OCI-LY1 (cell line): ENCODE results near the gene UNC5A.

Source experiments
- H2AFZ ChIP-seq: fragments of 200-600 bp; sonication (generic), shearing (Covaris generic); 2 replicates; pipeline ENCODE4 v1.6.0; 2014; ENCODE audit warnings: antibody characterized with exemption, mild to moderate bottlenecking, low read length
- H3F3A ChIP-seq: fragments of 200-600 bp; sonication (generic), shearing (Covaris generic); 2 replicates; pipeline ENCODE4 v1.6.0; 2014; ENCODE audit warnings: mild to moderate bottlenecking, antibody characterized with exemption, low read length, moderate library complexity; ENCODE audit not compliant: insufficient read depth
- H3K27ac ChIP-seq: fragments of 200-600 bp; sonication (generic); 2 replicates; pipeline ENCODE4 v1.5.1; 2014; ENCODE audit warnings: low read length, mixed run types, mild to moderate bottlenecking, low read depth; ENCODE audit not compliant: poor library complexity, severe bottlenecking
- H3K27me3 ChIP-seq: fragments of 200-600 bp; sonication (generic); 2 replicates; pipeline ENCODE4 v1.6.0; 2014; ENCODE audit warnings: antibody characterized with exemption, mild to moderate bottlenecking, low read length, moderate library complexity; ENCODE audit not compliant: insufficient read depth
- H3K36me3 ChIP-seq: fragments of 200-600 bp; sonication (generic); 2 replicates; pipeline ENCODE4 v1.6.1; 2014; ENCODE audit warnings: mild to moderate bottlenecking, antibody characterized with exemption, low read length, moderate library complexity, mixed read lengths; ENCODE audit not compliant: insufficient read depth
- H3K4me1 ChIP-seq: fragments of 200-600 bp; sonication (generic); 2 replicates; pipeline ENCODE4 v1.5.1; 2014; ENCODE audit warnings: mild to moderate bottlenecking, low read length, moderate library complexity; ENCODE audit not compliant: insufficient read depth, severe bottlenecking
- H3K4me2 ChIP-seq: fragments of 200-600 bp; sonication (generic), shearing (Covaris generic); 2 replicates; pipeline ENCODE4 v1.6.1; 2014; ENCODE audit warnings: low read length
- H3K4me3 ChIP-seq: fragments of 200-600 bp; sonication (generic); 2 replicates; pipeline ENCODE4 v1.5.1; 2014; ENCODE audit warnings: low read length, low read depth, mild to moderate bottlenecking, mixed read lengths; ENCODE audit not compliant: poor library complexity, severe bottlenecking
- H3K79me2 ChIP-seq: fragments of 200-600 bp; shearing (Covaris generic); 2 replicates; pipeline ENCODE4 v1.6.1; 2016; ENCODE audit warnings: mixed run types, low read length, mixed read lengths; ENCODE audit not compliant: insufficient read depth
- H3K9ac ChIP-seq: fragments of 200-600 bp; sonication (generic), shearing (Covaris generic); 2 replicates; pipeline ENCODE4 v1.6.1; 2014; ENCODE audit warnings: mild to moderate bottlenecking, low read length, mixed read lengths
- H3K9me2 ChIP-seq: fragments of 200-600 bp; sonication (generic), shearing (Covaris generic); 2 replicates; pipeline ENCODE4 v1.6.1; 2014; ENCODE audit warnings: low read depth, mild to moderate bottlenecking, low read length, mixed read lengths
- H3K9me3 ChIP-seq: fragments of 200-600 bp; shearing (Covaris generic); 2 replicates; pipeline ENCODE4 v1.6.1; 2014; ENCODE audit warnings: low read length, mixed read lengths
- H4K20me1 ChIP-seq: fragments of 200-600 bp; sonication (generic), shearing (Covaris generic); 2 replicates; pipeline ENCODE4 v1.6.0; 2016; ENCODE audit warnings: mild to moderate bottlenecking, low read length; ENCODE audit not compliant: insufficient read depth
- CTCF ChIP-seq: fragments of 200-600 bp; sonication (generic), shearing (Covaris generic); IDR thresholded peaks from 2 replicates; pipeline ENCODE4 v1.5.1; 2017; ENCODE audit warnings: mild to moderate bottlenecking, antibody characterized with exemption, low read length, moderate library complexity, mixed read lengths
- EZH2 ChIP-seq: fragments of 200-600 bp; sonication (generic), shearing (Covaris generic); IDR thresholded peaks from 2 replicates; pipeline ENCODE4 v1.8.0; 2017; ENCODE audit warnings: borderline replicate concordance, mixed run types, mild to moderate bottlenecking, antibody characterized with exemption, low read length, moderate library complexity, mixed read lengths

The UNC5A gene

GRCh38 chr5:176846335-176847140, 36.2 kb downstream of the UNC5A start:
- Histone ChIP-seq H3K27me3 (no peaks in the 10 kb centered on the region; the same call in 1 of the 2 replicates), H3K9me3 (no peaks in the 10 kb centered on the region)
- TF ChIP-seq CTCF (no peak), EZH2 (no peak)

GRCh38 chr5:176847148-176847547, 36.8 kb downstream of the UNC5A start:
- no peaks in the 10 kb centered on the region for H4K20me1 ChIP-seq
- TF ChIP-seq CTCF, result no peak
- TF ChIP-seq EZH2, result no peak
- H3K4me3 ChIP-seq, result no peak overlapping the region
- H3K4me2 ChIP-seq, result no peak overlapping the region
- no peaks in the 10 kb centered on the region for H3K79me2 ChIP-seq
- H3F3A ChIP-seq, result no peaks in the 10 kb centered on the region
- no peak overlapping the region for H3K27ac ChIP-seq
- H3K36me3 ChIP-seq, result no peaks in the 10 kb centered on the region
- no peak overlapping the region for H3K9ac ChIP-seq
- no peaks in the 10 kb centered on the region for H3K9me3 ChIP-seq
- H3K9me2 ChIP-seq, result no peaks in the 10 kb centered on the region
- no peak overlapping the region for H2AFZ ChIP-seq
- no peaks in the 10 kb centered on the region for H3K4me1 ChIP-seq
- no peaks in the 10 kb centered on the region; the same call in 1 of the 2 replicates for H3K27me3 ChIP-seq

More at GRCh38 chr5:176846335-176847140, 36.2 kb downstream of the UNC5A start:
- Histone ChIP-seq H3K36me3 (no peaks in the 10 kb centered on the region), H3K9me2 (no peaks in the 10 kb centered on the region), H3K9ac (no peak overlapping the region), H3K79me2 (no peaks in the 10 kb centered on the region), H2AFZ (no peak overlapping the region), H4K20me1 (no peaks in the 10 kb centered on the region), H3K4me1 (no peaks in the 10 kb centered on the region), H3K4me2 (no peak overlapping the region), H3K4me3 (no peak overlapping the region), H3F3A (no peaks in the 10 kb centered on the region), H3K27ac (no peak overlapping the region)

GRCh38 chr5:176847726-176848290, 37.4 kb downstream of the UNC5A start:
- Histone ChIP-seq H3K4me3 (no peak overlapping the region), H3K9ac (no peak overlapping the region), H4K20me1 (no peaks in the 10 kb centered on the region), H3K27ac (no peak overlapping the region), H3K4me1 (no peaks in the 10 kb centered on the region), H3F3A (no peaks in the 10 kb centered on the region), H2AFZ (no peak overlapping the region), H3K79me2 (no peaks in the 10 kb centered on the region), H3K9me2 (no peaks in the 10 kb centered on the region), H3K36me3 (no peaks in the 10 kb centered on the region), H3K4me2 (no peak overlapping the region), H3K27me3 (no peaks in the 10 kb centered on the region; the same call in 1 of the 2 replicates), H3K9me3 (no peaks in the 10 kb centered on the region)
- TF ChIP-seq CTCF, result no peak
